ENCODE data around the gene AQP11. TPM values are rescaled to one million over a fixed set of nuclear protein-coding genes. Genes with fewer than 3 reads are reported as not detected.

AQP11 gene
- total RNA-seq, 6 experiments from 2014 or later: 1.2 to 1.8 (median 1.5) TPM

DNA sequence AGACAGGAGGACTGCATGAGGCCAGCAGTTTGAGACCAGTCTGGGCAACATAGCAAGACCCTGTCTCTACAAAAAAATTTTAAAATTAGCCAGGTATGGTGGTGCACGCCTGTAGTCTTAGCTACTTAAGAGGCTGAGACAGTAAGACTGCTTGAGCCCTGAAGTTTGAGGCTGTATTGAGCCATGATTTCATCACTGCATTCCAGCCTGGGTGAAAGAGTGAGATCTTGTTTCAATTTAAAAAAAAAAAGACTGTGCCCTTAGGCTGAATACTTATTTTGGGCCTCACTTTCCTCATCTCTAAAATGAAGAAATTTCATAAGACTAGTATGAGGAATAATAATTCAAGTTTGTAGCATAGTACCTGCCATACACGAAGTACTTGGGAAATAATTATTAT, 6.9 kb downstream of the AQP11 start:
- peak; percentile 31 for DNase-seq
- peaks cover 4% of the 10 kb centered on the region; the same call in 1 of the 2 replicates for H3K36me3 Mint-ChIP-seq (ENCODE audit: low read depth)
- H3K27ac Mint-ChIP-seq: no peak overlapping the region

DNA sequence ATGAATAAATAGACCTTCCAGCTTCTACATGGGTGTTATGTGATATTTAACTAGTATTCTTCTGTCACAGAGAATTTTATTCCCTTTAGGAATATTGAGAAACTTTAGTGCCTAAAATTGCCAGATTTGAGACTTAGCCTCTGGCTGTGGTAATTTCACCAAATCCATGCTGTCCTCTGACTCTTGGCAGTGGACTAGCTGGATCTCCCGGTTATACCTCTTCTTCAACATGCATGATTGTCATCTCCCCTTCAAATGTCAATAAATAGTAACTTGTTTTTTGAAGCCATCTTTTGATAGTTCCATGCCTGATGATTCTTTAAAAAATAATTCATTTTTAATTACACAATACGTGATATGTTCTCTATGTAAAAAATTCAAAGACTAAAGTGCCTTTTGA, 8.4 kb downstream of the AQP11 start:
- no peak for DNase-seq

More for the DNA sequence above, 6.9 kb downstream of the AQP11 start:
- H3K27me3 Mint-ChIP-seq (ENCODE audit: insufficient read depth): no peaks in the 10 kb centered on the region
- H3K9me3 Mint-ChIP-seq: no peaks in the 10 kb centered on the region
- H3K4me1 Mint-ChIP-seq (ENCODE audit: low read depth): peaks cover 4% of the 10 kb centered on the region
- TF ChIP-seq CTCF (IDR thresholded peaks at IDR 0.05): no peak
- no peak overlapping the region for H3K4me3 Mint-ChIP-seq

GRCh38 chr11:77602381-77603088, 12.8 kb downstream of the AQP11 start:
- TF ChIP-seq CTCF (IDR thresholded peaks at IDR 0.05): no peak
- peak; percentile 85 for DNase-seq
- H3K36me3 Mint-ChIP-seq (ENCODE audit: low read depth): no peaks in the 10 kb centered on the region; the same call in 1 of the 2 replicates
- peaks cover 26% of the 10 kb centered on the region for H3K4me1 Mint-ChIP-seq (ENCODE audit: low read depth)
- H3K9me3 Mint-ChIP-seq: no peaks in the 10 kb centered on the region
- H3K27ac Mint-ChIP-seq: peak overlapping the region; percentile 92
- no peak overlapping the region; the same call in 1 of the 2 replicates for H3K4me3 Mint-ChIP-seq
- no peaks in the 10 kb centered on the region; the same call in 1 of the 2 replicates for H3K27me3 Mint-ChIP-seq (ENCODE audit: insufficient read depth)

More for the DNA sequence above, 8.4 kb downstream of the AQP11 start:
- no peaks in the 10 kb centered on the region for H3K9me3 Mint-ChIP-seq
- H3K4me3 Mint-ChIP-seq: no peak overlapping the region
- TF ChIP-seq CTCF (IDR thresholded peaks at IDR 0.05): no peak
- peaks cover 19% of the 10 kb centered on the region for H3K4me1 Mint-ChIP-seq (ENCODE audit: low read depth)
- peaks cover 4% of the 10 kb centered on the region; the same call in 1 of the 2 replicates for H3K36me3 Mint-ChIP-seq (ENCODE audit: low read depth)
- no peaks in the 10 kb centered on the region for H3K27me3 Mint-ChIP-seq (ENCODE audit: insufficient read depth)
- no peak overlapping the region for H3K27ac Mint-ChIP-seq

DNA sequence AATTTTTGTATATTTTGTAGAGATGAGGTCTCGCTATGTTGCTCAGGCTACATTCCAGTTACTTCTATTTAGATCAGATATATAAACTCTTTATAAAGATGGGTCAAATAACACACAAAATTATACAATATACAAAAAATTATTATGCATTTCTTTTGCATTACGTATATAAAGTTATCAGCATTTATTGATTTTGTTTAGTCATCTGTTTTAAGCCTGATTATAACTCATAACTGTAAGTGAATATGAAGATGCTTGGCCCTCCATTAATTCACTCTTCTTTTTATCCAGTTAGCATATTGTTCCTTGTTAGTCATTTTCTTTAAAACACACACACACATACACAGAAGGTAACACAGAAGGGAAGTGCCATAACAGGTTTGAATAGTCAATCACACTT, 14.5 kb downstream of the AQP11 start:
- TF ChIP-seq CTCF (IDR thresholded peaks at IDR 0.05): no peak
- no peak overlapping the region for H3K27ac Mint-ChIP-seq
- no peaks in the 10 kb centered on the region; the same call in 1 of the 2 replicates for H3K27me3 Mint-ChIP-seq (ENCODE audit: insufficient read depth)
- no peak overlapping the region for H3K4me3 Mint-ChIP-seq
- DNase-seq: no peak
- H3K9me3 Mint-ChIP-seq: no peaks in the 10 kb centered on the region
- no peaks in the 10 kb centered on the region; the same call in 1 of the 2 replicates for H3K36me3 Mint-ChIP-seq (ENCODE audit: low read depth)
- H3K4me1 Mint-ChIP-seq (ENCODE audit: low read depth): peaks cover 26% of the 10 kb centered on the region

DNA sequence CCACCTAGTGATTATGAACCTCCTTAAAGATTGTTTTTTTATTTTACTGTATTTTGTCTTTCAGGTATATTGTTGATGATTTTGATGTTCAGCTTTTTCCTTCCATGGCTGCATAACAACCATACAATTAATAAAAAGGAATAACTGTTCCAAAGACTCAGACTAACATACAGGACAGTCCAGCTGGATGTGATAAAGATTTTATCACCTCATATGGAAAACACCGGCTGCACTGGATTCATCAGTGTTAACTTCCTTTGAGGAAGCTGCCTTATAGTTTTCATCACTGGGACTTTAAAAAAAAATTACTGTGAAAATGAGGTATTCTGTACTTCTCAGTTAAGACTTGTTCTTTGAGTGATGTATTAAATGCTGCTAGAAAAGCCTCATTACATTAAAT, 19.5 kb downstream of the AQP11 start:
- TF ChIP-seq CTCF (IDR thresholded peaks at IDR 0.05): no peak

More for the DNA sequence above, 19.5 kb downstream of the AQP11 start:
- peaks cover 13% of the 10 kb centered on the region for H3K36me3 Mint-ChIP-seq (ENCODE audit: low read depth)
- no peak overlapping the region for H3K4me3 Mint-ChIP-seq
- no peak for DNase-seq
- no peak overlapping the region for H3K27ac Mint-ChIP-seq
- no peaks in the 10 kb centered on the region for H3K9me3 Mint-ChIP-seq
- H3K4me1 Mint-ChIP-seq (ENCODE audit: low read depth): no peaks in the 10 kb centered on the region
- no peaks in the 10 kb centered on the region; the same call in 1 of the 2 replicates for H3K27me3 Mint-ChIP-seq (ENCODE audit: insufficient read depth)
